Tibial artery (tissue), 4 donors: ENCODE results near the gene SAMD1.
A peak's percentile ranks its signal among the peaks of the same experiment; 100 is the strongest.

ENCODE experiments used
- DNase-seq, 2 donors: peaks; one replicate each; pipeline ENCODE4 v3.0.0-alpha.2; 2019
- H3K27ac ChIP-seq, 2 donors: fragments of 200-600 bp; sonication (generic) in 1 of 2; 1 replicate in 1 of 2; 2 replicates in 1 of 2; pipeline ENCODE4 v1.5.1; 2018 to 2019; ENCODE audit warnings: mild to moderate bottlenecking in 1 of 2
- H3K27me3 ChIP-seq, 2 donors: fragments of 200-600 bp; sonication (generic) in 1 of 2; one replicate each; pipeline versions ENCODE4 v1.5.1 to v1.6.0; 2016 to 2019
- H3K36me3 ChIP-seq, 3 donors: fragments of 200-600 bp; sonication (generic) in 2 of 3; one replicate each; pipeline ENCODE4 v1.5.1; 2016 to 2019; ENCODE audit warnings: mild to moderate bottlenecking in 2 of 3
- H3K4me1 ChIP-seq, 4 donors: fragments of 200-600 bp; sonication (generic) in 2 of 4; 1 replicate in 3 of 4; 2 replicates in 1 of 4; pipeline ENCODE4 v1.5.1; 2016 to 2019
- H3K4me3 ChIP-seq, 2 donors: fragments of 200-600 bp; sonication (generic) in 1 of 2; 1 replicate in 1 of 2; 2 replicates in 1 of 2; pipeline ENCODE4 v1.5.1; 2018 to 2019; ENCODE audit warnings: mild to moderate bottlenecking in 2 of 2
- H3K9me3 ChIP-seq, 3 donors: fragments of 200-600 bp; sonication (generic) in 1 of 3; one replicate each; pipeline ENCODE4 v1.5.1; 2016 to 2019
- CTCF ChIP-seq, 2 experiments: fragments of 200-600 bp in 1 of 2; fragments of 450-650 bp in 1 of 2; IDR thresholded peaks; one replicate each; pipeline ENCODE4 v1.5.1; 2017 to 2019; ENCODE audit warnings: antibody characterized with exemption in 2 of 2, mild to moderate bottlenecking in 1 of 2, moderate library complexity in 1 of 2
- intact Hi-C: fragments of 100-400 bp; cut with DNase I; formaldehyde crosslinking; loops from one replicate; pipeline ENCODE4 v1.15.0; 2023; ENCODE audit warnings: low total_unique reads

Gene SAMD1

GRCh38 chr19:14093117-14093823 is 2.7 kb upstream of the SAMD1 start:
- Histone ChIP-seq H3K36me3 (peaks cover 19 to 34% (median 31%) of the 10 kb centered on the region in 3 donors), H3K4me3 (no peak overlapping the region), H3K4me1 (peaks cover 0 to 20% (median 15%) of the 10 kb centered on the region in 4 donors), H3K27ac (no peak overlapping the region), H3K27me3 (no peaks in the 10 kb centered on the region), H3K9me3 (peaks cover 0 to 8% (median 0%) of the 10 kb centered on the region in 3 donors)
- TF ChIP-seq CTCF (IDR thresholded peaks at IDR 0.05), result no peak
- DNase-seq, result no peak
- intact Hi-C loops, result no loop called here

- Histone ChIP-seq H3K27me3 (no peaks in the 10 kb centered on the region), H3K27ac (peak overlapping the region; percentile 94 to 99)
Measured at GRCh38 chr19:14091813-14092462, 1.4 kb upstream of the SAMD1 start.

GRCh38 chr19:14091081-14091812 is 696 bp upstream of the SAMD1 start:
- peaks cover 0 to 8% (median 0%) of the 10 kb centered on the region in 3 donors for H3K9me3 ChIP-seq
- intact Hi-C loops, result no loop called here
- peak overlapping the region; percentile 71 to 86 for H3K4me3 ChIP-seq
- DNase-seq, result peak in 1 of 2 donors; percentile 93
- H3K27ac ChIP-seq, result peak overlapping the region; percentile 94 to 99
- H3K36me3 ChIP-seq, result peaks cover 2 to 17% (median 16%) of the 10 kb centered on the region in 3 donors
- no peaks in the 10 kb centered on the region for H3K27me3 ChIP-seq
- H3K4me1 ChIP-seq, result peaks cover 0 to 20% (median 15%) of the 10 kb centered on the region in 4 donors
- peak; percentile 16 to 17 for TF ChIP-seq CTCF (IDR thresholded peaks at IDR 0.05)

More at GRCh38 chr19:14091813-14092462, 1.4 kb upstream of the SAMD1 start:
- Histone ChIP-seq H3K4me3 (peak overlapping the region; percentile 71 to 86), H3K9me3 (peaks cover 0 to 8% (median 0%) of the 10 kb centered on the region in 3 donors), H3K36me3 (peaks cover 8 to 24% (median 23%) of the 10 kb centered on the region in 3 donors), H3K4me1 (peaks cover 0 to 20% (median 15%) of the 10 kb centered on the region in 4 donors)
- DNase-seq, result no peak
- TF ChIP-seq CTCF (IDR thresholded peaks at IDR 0.05), result no peak
- intact Hi-C loops, result no loop called here

GRCh38 chr19:14089662-14090508 is 666 bp downstream of the SAMD1 start:
- peak in 1 of 2 experiments; percentile 37 for TF ChIP-seq CTCF (IDR thresholded peaks at IDR 0.05)
- Histone ChIP-seq H3K27me3 (no peaks in the 10 kb centered on the region), H3K36me3 (peaks cover 0 to 15% (median 11%) of the 10 kb centered on the region in 3 donors), H3K27ac (peak overlapping the region; percentile 94 to 99), H3K4me3 (peak overlapping the region; percentile 71 to 86), H3K4me1 (peaks cover 0 to 20% (median 15%) of the 10 kb centered on the region in 4 donors), H3K9me3 (peaks cover 0 to 8% (median 0%) of the 10 kb centered on the region in 3 donors)
- peak; percentile 47 to 71 for DNase-seq
- intact Hi-C loops, result no loop called here

GRCh38 chr19:14089412-14089661 is 1.2 kb downstream of the SAMD1 start:
- no peak for DNase-seq
- intact Hi-C loops, result no loop called here
- peak overlapping the region; percentile 71 to 86 for H3K4me3 ChIP-seq
- H3K9me3 ChIP-seq, result peaks cover 0 to 8% (median 0%) of the 10 kb centered on the region in 3 donors
- H3K36me3 ChIP-seq, result peaks cover 0 to 15% (median 11%) of the 10 kb centered on the region in 3 donors
- no peaks in the 10 kb centered on the region for H3K27me3 ChIP-seq
- no peak for TF ChIP-seq CTCF (IDR thresholded peaks at IDR 0.05)
- H3K4me1 ChIP-seq, result peaks cover 0 to 20% (median 15%) of the 10 kb centered on the region in 4 donors
- peak overlapping the region; percentile 94 to 99 for H3K27ac ChIP-seq
